Dermis blood vessel endothelial cell (primary cell): ENCODE data around the gene PSD4. TPM values are rescaled to one million over a fixed set of nuclear protein-coding genes. Genes with fewer than 3 reads are reported as not detected.
A peak's percentile ranks its signal among the peaks of the same experiment; 100 is the strongest.

ENCODE experiments used
- DNase-seq: peaks from one replicate; pipeline ENCODE4 v3.0.0; 2010
- total RNA-seq: library from RNA; depleted of rRNA; stranded (reverse); fragments of >200 nt; gene quantifications from 2 replicates; pipeline ENCODE4 v1.2.3, GENCODE V29; 2014

The PSD4 gene
- total RNA-seq, 1 donor from 2014 or later, result 0.34 TPM

DNA sequence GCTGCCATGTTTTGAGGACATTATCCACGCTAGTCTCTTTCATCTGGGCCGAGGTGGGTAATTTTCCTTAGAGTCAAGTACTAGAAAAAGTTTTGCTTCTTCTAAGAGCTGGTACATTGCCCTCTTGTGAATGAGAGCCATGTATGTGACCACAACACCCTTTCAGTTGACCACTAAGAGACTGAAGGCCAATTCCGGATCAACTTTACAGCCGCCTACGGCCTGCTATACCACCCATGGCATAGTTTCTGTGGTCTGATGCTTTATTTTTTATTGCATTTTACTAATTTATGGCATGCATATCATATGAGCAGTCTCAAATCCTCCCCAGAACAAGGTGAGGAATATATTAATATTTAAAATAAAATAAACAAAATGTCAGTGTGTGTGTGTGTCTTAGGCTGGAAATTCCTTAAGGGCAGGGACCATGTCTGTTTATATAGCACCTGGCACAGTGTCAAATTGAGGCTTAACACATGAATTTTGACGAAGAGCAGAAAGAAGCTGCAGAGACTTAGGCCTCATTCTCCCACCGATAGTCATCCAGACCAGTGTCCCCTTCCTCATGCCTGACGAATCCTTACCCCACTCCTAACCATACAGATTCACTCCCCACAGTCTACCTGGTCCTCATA lies 35.4 kb downstream of the PSD4 start:
- DNase-seq, result no peak

- DNase-seq, result no peak
These were observed 35.9 kb downstream of the PSD4 start for GRCh38 chr2:113209646-113210171.

- DNase-seq, result no peak
These were observed 37.7 kb downstream of the PSD4 start for GRCh38 chr2:113211226-113212105.

DNA sequence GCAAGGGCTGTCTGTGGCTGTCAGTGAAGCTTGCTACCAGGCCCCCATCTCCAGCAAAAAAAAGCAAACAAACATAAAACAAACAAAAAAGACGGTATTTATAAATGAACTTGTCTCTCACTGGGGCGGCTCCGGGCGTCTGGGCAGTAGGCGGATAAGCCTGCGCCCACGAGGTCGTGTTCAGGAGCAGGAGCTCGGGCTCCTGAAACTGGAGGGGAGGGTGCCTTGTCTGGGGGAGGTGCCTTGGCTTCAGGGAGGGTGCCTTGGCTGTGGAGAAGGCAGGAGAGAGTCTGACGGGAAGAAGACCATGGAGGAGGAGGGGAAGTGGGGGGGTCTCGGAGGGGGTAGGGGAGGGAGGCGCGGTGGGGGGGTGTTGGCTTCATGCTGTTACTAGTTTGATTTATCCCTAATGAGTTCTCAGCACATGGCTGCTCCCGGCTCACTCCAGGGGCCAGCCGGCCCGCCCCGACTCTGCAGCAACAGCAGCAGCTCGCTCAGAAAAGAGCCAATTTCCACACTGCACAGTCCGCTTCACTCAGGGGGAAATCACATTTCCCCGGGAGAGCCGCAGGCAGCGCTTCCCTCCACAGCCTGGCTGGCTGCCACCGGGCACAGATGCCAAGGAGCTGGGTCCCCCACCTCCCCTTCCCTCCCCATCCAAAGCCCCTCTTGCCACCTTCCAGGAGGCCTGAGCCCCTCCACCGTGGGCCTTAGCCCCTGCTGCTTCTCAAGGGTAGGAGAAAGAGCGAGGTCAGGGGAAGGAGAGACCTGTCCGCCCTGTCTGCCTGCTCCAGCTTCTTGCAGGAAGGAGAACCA lies 38.7 kb downstream of the PSD4 start:
- no peak for DNase-seq

DNA sequence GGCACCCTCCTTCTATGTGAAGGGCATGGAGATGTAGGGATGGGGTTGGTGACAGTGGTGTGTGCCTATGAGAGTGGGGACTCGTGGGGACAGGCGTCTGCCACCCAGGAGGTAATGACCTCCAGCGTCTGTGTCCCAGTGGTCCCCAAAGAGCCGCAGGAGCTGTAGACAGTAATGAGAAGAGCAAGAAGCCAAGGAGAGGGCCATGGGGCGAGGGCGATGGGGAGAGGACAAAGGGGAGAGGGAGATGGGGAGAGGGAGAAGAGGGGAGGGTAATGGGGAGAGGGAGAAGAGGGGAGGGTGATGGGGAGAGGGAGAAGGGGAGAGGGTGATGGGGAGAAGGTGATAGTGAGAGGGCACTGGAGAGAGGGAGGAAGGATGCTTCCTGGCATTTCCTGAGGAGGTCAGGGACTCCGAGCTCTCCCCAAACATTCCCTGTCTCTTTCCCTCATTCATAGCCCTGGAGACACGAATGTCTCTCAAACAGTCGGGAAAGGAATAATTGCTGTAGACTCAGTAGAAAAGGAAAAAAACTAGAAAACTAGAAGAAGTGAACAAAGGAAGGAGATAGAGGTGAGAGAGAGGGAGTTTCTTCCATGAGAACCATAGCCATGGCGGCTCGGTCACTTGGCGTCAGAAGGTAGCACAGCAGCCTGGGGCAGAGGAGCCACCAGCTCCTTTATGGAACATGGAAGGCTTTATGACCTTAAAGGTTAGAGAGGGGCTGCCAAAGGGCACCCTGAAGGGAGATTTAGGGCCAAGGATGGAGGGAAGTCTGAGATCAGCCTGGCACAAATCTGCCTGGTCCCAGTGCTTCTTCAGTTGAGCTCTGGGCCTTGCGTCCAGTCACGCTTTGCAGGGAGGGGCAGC lies 39.5 kb downstream of the PSD4 start:
- no peak for DNase-seq

- DNase-seq, result no peak
These were observed 40.4 kb downstream of the PSD4 start for GRCh38 chr2:113214141-113214540.

DNA sequence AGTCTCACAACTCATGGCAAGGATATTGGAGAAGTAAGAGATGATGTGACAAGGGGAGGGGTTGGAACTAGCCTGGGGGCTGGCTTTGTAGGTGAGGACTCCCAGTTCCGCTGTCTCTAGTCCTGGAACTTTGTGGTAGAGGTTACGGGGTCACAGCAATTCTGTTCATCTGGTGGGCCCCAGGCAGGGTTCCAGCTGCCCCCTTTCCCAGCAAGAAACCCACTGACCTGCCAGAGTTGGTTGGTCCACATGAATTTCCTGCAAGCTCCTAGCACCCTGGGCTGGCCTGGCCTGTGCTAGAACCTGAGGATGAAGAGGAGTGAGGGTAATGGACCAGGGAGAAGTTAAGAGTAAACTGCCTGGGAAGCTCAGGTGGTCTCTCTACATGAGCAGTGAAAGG lies 41.3 kb downstream of the PSD4 start:
- no peak for DNase-seq

DNA sequence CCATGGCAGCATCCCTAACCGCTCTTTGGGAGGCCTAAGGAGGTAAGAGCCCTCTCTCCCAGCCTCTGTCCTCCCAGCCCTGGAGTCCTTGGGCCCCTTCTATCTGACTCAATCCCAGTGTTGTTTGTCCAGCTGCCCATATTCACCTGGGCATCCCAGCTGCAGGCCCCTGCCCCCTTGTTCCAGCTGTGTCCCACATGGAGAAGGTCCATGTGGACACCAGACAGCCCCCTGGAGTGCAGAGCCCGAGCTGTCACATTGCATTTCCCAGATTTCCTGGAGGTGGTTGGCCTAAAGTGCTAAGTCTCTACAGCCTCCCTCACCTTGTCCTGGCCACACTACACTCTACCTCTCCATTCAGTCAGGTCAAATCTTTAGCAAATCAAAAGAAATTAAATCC lies 42.5 kb downstream of the PSD4 start:
- DNase-seq, result no peak

DNA sequence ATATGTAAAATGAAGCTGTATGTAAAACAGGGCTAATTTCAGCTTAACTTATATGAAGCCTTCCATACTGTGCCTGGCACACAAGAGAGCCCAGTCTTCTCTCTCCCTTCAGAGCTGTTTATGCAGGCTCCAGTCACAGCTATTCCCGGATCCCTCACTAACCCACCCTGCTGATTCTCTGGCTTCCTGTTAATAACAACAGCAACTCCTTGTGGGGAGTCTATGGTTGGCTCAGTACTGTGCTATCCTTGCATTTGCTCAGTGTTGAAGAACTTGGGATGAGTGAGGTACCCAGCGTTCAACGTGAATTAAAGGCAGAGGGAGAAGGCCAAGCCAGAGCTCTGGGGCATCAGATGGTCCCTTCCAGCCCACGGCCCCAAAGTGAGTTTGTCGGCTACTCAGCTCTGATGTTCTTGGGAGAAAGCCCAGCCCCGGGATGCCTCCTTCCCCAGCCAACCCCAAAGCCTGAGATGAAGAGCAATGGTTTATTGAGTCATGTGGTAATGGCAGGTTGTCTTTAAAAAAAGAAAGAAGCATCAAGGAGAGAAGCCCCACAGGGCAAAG lies 43.2 kb downstream of the PSD4 start:
- peak; percentile 66 for DNase-seq

DNA sequence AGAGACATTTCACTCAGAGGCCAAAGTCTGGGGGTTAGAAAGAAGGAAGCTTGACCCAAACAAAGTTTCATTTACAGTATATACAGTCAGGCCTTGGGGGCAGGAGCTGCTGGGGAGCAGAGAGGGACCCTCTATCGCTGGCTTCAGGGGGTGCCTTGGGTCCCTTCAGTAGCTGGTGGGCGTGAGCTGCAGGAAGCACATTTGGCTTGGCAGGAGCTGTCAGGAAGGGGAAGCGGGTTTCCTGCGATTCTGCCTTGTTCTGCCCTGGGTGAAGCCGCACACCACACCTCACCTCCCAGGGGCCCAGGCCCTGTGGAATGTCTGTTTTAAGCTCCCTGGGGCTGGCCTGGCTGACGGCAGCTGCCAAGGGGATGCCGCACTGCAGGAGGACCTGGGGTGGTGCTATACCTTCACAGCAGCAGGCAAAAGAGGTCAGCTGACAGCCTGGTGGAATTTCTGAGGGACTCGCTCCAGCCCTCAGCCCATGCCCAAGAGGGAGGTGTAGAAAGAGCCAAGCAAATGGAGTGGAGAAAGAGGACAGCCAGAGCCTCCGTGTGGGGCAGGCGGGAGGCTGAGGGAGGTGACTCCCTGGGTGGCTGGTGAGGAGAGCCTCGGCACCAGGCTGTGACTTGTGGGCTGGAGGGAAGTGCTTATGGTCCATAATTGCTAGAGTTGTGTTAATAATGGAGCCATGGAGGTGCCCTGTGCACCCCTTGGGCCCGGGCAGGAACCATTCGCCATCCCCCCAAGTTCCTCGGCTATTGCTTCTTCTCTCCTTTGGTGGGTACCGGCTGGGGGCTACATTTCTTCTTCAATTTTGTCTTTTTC lies 43.9 kb downstream of the PSD4 start:
- peak; percentile 68 for DNase-seq

GRCh38 chr2:113218283-113219091 lies 44.7 kb downstream of the PSD4 start:
- peak; percentile 25 for DNase-seq

GRCh38 chr2:113219092-113219441 lies 45.3 kb downstream of the PSD4 start:
- no peak for DNase-seq

DNA sequence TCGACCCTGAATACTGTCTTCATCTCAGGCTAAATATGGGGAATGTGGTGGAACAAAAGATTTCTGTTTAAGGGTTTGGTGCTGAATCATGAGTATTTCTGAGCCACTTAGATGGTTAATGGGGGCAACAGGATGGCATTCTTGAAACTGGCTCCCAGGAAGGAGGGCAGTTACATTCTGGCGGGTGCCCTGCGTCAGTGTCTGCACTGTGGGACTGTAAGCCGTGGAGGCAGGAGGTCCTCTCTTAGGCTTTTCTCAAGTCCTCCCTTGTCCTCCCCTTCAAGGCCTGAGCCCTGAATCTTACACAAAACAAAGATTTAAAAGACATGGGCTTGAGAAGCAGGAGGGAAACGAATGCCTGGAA lies 45.7 kb downstream of the PSD4 start:
- no peak for DNase-seq

DNA sequence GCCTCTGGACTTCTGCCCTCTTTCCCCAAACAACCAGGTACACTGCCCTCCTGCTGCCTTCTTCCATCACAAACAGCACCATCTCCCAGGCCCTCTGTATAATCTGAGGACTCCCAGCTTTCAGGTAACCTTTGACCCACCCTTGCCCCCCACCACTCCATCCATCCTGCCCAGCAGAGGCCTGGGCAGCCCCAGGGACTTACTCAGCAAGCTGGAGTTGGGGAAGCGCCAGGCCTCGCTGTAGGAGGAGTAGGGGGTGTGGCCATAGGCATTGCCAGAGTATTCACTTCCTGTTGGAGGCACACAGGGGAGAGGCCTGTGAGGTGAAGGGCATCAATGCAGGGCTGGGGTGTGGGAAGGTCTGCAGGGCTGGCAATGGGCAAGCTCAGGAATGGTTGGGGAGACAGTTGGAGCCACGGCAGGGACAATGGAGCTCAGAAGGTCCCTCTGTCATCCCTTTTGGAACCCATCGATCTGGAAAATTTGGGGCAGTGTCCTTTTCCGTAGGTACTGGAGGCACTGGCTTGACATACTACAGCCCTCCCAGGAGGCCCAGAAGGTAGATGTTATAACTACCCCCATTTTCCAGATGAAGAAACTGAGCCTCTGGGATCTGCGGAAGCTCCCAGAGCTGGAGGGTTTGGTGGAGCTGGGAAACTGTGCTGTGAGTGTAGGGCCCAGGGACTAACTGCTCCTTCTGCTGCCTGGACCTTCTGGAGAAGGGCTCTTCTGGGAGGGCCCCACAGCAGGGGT lies 46.3 kb downstream of the PSD4 start:
- DNase-seq, result peak; percentile 33

DNA sequence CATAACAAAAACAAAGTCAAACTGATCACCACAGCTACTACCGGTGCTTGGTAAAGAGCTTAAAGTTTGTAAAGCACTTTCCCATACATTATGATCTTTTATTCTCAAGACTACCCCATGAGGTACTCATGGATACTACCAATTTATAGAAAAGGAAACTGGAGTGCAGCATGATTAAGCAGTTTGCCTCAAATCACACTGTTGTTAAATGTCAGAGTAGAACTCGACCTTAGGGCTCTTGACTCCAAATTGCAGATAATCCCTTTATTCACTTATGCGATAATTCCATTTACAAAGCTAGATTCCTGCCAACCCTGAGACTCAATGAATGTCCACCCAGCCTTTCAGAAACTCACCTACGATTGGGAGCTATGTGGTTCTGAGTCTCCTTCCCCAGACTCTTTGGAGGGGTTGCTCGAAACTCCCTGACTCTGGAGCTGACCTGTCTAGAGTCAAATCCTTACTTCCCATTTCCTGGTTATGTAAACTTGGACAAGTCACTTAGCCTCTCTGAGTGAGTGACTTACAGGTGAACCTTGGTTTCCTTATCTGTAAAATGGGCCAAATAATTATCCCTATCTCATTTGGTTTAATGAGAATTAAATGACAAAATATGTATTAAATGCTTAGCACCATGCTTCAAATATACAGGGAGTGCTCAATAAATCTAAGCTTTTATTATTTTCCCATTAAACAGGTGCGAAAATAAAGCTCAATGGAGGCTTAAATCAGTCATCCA lies 47.4 kb downstream of the PSD4 start:
- DNase-seq, result no peak

DNA sequence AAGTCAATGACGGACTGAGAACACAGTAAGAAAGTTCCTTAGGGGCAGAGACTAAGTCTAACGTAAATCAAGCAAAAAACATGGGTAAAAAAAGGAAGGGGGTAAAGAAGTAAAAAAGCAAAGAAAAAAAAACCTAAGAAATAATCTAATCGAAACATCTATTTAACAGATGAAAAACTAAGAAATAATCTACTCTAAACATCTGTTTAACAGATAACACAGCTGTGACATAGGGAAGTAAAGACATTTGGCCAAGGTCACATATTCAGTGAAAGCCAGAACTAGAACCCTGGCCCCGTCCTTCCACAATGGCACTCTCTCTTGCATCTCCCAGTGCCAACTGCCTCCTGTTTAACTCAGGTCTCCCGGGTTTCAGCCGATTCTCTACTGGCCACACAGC lies 48.1 kb downstream of the PSD4 start:
- DNase-seq, result no peak

DNA sequence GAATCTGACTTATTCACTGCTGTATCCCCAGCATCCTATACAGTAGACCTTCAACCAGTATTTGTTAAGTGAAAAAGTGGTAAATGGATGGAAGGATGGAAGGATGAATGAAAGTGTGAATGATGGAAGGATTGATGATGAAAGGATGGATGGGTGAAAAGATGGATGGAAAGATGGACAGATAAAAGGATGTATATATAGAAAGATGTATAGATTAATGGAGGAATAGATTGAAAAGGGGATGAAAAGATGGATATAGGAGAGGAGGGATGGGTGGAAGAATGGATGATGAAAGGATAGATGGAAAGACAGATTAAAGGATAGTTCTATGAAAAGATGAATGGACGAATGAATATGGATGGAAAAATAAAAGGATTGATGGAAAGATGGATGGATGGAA lies 50.0 kb downstream of the PSD4 start:
- DNase-seq, result no peak

DNA sequence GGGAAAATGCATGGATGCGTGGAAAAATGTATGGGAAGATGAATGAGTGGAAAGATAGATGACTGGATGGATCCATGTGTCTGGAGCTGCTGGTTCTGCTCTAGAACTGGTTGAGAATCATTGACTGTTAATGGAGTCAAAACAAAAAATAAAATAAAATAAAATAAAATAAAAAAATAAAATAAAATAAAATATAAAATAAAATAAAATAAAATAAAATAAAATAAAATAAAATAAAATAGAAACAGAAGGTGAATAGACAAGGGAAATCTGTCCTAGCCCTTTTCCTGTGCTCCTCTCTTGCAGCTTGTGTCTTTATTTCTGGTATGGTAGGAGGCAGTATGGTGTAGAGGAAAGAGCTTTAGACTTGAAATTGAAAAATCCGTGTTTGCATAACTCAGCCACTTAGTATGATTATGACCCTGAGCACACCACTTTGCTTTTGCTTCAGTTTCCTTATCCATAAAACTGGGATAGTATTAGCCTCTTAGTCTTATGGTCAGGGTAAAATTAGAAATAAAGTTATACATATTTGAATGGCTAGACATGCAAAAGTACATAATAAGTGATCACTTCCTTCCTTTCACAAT lies 51.0 kb downstream of the PSD4 start:
- DNase-seq, result no peak
